ENCODE measurements around the gene TNNT3. TPM values are rescaled to one million over a fixed set of nuclear protein-coding genes. Genes with fewer than 3 reads are reported as not detected.

TNNT3 gene
- total and polyA plus RNA-seq, 7 experiments from 2014 or later, result 0.31 to 37.1 (median 18.7) TPM; not detected in 1

GRCh38 chr11:1876361-1877063, 43.0 kb upstream of the TNNT3 start:
- H3K9me3 ChIP-seq (ENCODE audit: control insufficient read depth in 2 of 3, low read length in 3 of 3), result no peaks in the 10 kb centered on the region
- H3K4me3 Mint-ChIP-seq, result no peak overlapping the region
- H3K4me1 ChIP-seq (ENCODE audit: control insufficient read depth in 2 of 2, insufficient read depth in 2 of 2, low read length in 2 of 2), result peaks cover 5 to 10% of the 10 kb centered on the region in 2 donors
- no peak for DNase-seq
- H3K4me3 ChIP-seq (ENCODE audit: low read length), result no peak overlapping the region
- ATAC-seq, result no peak
- H3K27me3 Mint-ChIP-seq, result no peaks in the 10 kb centered on the region
- H3K4me1 Mint-ChIP-seq, result peaks cover 10 to 51% (median 28%) of the 10 kb centered on the region in 7 donors
- peaks cover 0 to 4% (median 0%) of the 10 kb centered on the region in 5 donors for H3K36me3 Mint-ChIP-seq
- no peaks in the 10 kb centered on the region for H3K9me3 Mint-ChIP-seq
- no peaks in the 10 kb centered on the region for H3K27me3 ChIP-seq (ENCODE audit: control insufficient read depth in 2 of 2, insufficient read depth in 2 of 2, low read length in 2 of 2)
- H3K27ac Mint-ChIP-seq, result peak overlapping the region in 1 of 9 donors; percentile 28
- peak overlapping the region; percentile 39 for H3K27ac ChIP-seq (ENCODE audit: low read depth, low read length)
- POLR2A ChIA-PET, result interaction anchor here (1.1 to 1.4 kb wide), 3 partner anchors 11 to 28 kb away, joined by 3 to 4 read pairs (median 3); partner anchors contain the start of gene LSP1
- intact Hi-C loops (cut with micrococcal nuclease), result no loop called here
- peaks cover 0 to 27% (median 0%) of the 10 kb centered on the region in 3 experiments for H3K36me3 ChIP-seq (ENCODE audit: control insufficient read depth in 2 of 3, insufficient read depth in 3 of 3, low read length in 3 of 3)
- CTCF ChIA-PET, result interaction anchor here (0.7 to 1.5 kb wide), 5 partner anchors 12 to 183 kb away, joined by 3 read pairs; no protein-coding TSS in a partner anchor

- ATAC-seq (no peak), DNase-seq (peak in 2 of 9 donors; percentile 4 to 11)
- Mint-ChIP-seq H3K27ac (peak overlapping the region in 4 of 9 donors; percentile 48 to 71 (median 52)), H3K4me3 (peak overlapping the region in 1 of 10 donors; percentile 30), H3K27me3 (no peaks in the 10 kb centered on the region), H3K36me3 (peaks cover 0 to 4% (median 0%) of the 10 kb centered on the region in 5 donors), H3K4me1 (peaks cover 10 to 48% (median 20%) of the 10 kb centered on the region in 7 donors), H3K9me3 (no peaks in the 10 kb centered on the region)
- Histone ChIP-seq H3K27me3 (ENCODE audit: control insufficient read depth in 2 of 2, insufficient read depth in 2 of 2, low read length in 2 of 2) (no peaks in the 10 kb centered on the region), H3K9me3 (ENCODE audit: control insufficient read depth in 2 of 3, low read length in 3 of 3) (no peaks in the 10 kb centered on the region), H3K27ac (ENCODE audit: low read depth, low read length) (no peak overlapping the region), H3K4me3 (ENCODE audit: low read length) (no peak overlapping the region), H3K4me1 (ENCODE audit: control insufficient read depth in 2 of 2, insufficient read depth in 2 of 2, low read length in 2 of 2) (peaks cover 3 to 7% of the 10 kb centered on the region in 2 donors), H3K36me3 (ENCODE audit: control insufficient read depth in 2 of 3, insufficient read depth in 3 of 3, low read length in 3 of 3) (peaks cover 0 to 30% (median 0%) of the 10 kb centered on the region in 3 experiments)
- ChIA-PET CTCF (interaction anchor here (0.6 to 3.5 kb wide), 3 partner anchors 24 to 355 kb away, joined by 3 to 11 read pairs (median 3); partner anchors contain the start of gene LSP1), POLR2A (interaction anchor here (1.1 to 1.4 kb wide), 3 partner anchors 12 to 38 kb away, joined by 3 to 4 read pairs (median 4); partner anchors contain the start of gene TNNI2)
- intact Hi-C loops (cut with micrococcal nuclease), result no loop called here
Measured at GRCh38 chr11:1877211-1878136, 42.0 kb upstream of the TNNT3 start.

GRCh38 chr11:1878137-1879031, 41.1 kb upstream of the TNNT3 start:
- H3K36me3 Mint-ChIP-seq, result peaks cover 0 to 4% (median 0%) of the 10 kb centered on the region in 5 donors
- no peak for ATAC-seq
- peaks cover 0 to 38% (median 0%) of the 10 kb centered on the region in 3 experiments for H3K36me3 ChIP-seq (ENCODE audit: control insufficient read depth in 2 of 3, insufficient read depth in 3 of 3, low read length in 3 of 3)
- no peak overlapping the region for H3K27ac ChIP-seq (ENCODE audit: low read depth, low read length)
- no peaks in the 10 kb centered on the region for H3K9me3 ChIP-seq (ENCODE audit: control insufficient read depth in 2 of 3, low read length in 3 of 3)
- H3K27ac Mint-ChIP-seq, result peak overlapping the region in 1 of 9 donors; percentile 47
- H3K27me3 Mint-ChIP-seq, result no peaks in the 10 kb centered on the region
- H3K4me1 Mint-ChIP-seq, result peaks cover 10 to 43% (median 15%) of the 10 kb centered on the region in 7 donors
- CTCF ChIA-PET, result interaction anchor here (0.6 to 3.5 kb wide), 2 partner anchors 25 to 356 kb away, joined by 3 to 11 read pairs; partner anchors contain the start of gene LSP1
- H3K4me3 ChIP-seq (ENCODE audit: low read length), result no peak overlapping the region
- H3K27me3 ChIP-seq (ENCODE audit: control insufficient read depth in 2 of 2, insufficient read depth in 2 of 2, low read length in 2 of 2), result no peaks in the 10 kb centered on the region
- H3K4me1 ChIP-seq (ENCODE audit: control insufficient read depth in 2 of 2, insufficient read depth in 2 of 2, low read length in 2 of 2), result peaks cover 0 to 3% of the 10 kb centered on the region in 2 donors
- no peak overlapping the region for H3K4me3 Mint-ChIP-seq
- DNase-seq, result peak in 1 of 9 donors; percentile 20
- POLR2A ChIA-PET, result interaction anchor here (1.1 to 1.4 kb wide), 2 partner anchors 13 to 39 kb away, joined by 3 to 4 read pairs; partner anchors contain the start of gene TNNI2
- no peaks in the 10 kb centered on the region for H3K9me3 Mint-ChIP-seq
- intact Hi-C loops (cut with micrococcal nuclease), result no loop called here

DNA sequence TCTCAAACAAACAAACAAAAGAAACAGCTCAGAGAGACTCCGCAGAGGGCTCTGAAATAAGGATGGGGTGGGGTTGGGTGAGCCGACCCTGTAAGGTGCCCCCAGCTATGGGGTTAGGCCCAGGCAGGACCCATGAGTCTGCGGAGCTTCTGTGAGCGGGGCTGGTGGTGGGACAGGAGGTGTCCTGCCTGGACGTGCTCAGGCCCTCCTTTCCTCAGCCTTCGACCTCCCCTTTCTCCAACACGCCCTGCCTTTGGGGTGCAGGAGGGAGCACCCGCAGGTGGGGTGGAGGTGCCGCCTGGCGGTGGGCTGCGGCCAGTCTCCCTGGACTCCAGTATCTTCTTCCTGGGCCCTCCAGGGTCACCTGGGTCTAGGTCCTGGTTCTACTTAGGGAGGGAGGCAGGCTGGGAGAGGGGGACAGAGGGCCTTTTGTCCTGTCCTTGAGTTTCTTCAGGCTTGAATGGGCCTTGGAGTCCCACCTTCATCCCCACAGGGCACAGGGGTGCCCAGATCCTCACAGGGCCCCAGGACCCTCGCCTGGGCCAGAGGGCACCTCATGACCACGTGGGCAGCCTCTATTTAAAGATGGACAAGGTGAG, 40.1 kb upstream of the TNNT3 start:
- H3K27ac ChIP-seq (ENCODE audit: low read depth, low read length), result no peak overlapping the region
- no peaks in the 10 kb centered on the region for H3K9me3 Mint-ChIP-seq
- peaks cover 0 to 48% (median under 1%) of the 10 kb centered on the region in 3 experiments for H3K36me3 ChIP-seq (ENCODE audit: control insufficient read depth in 2 of 3, insufficient read depth in 3 of 3, low read length in 3 of 3)
- peaks cover 0 to 4% (median 0%) of the 10 kb centered on the region in 5 donors for H3K36me3 Mint-ChIP-seq
- no peaks in the 10 kb centered on the region for H3K9me3 ChIP-seq (ENCODE audit: control insufficient read depth in 2 of 3, low read length in 3 of 3)
- H3K4me3 Mint-ChIP-seq, result no peak overlapping the region
- peak overlapping the region in 1 of 9 donors; percentile 38 for H3K27ac Mint-ChIP-seq
- peaks cover 0 to 3% of the 10 kb centered on the region in 2 donors for H3K4me1 ChIP-seq (ENCODE audit: control insufficient read depth in 2 of 2, insufficient read depth in 2 of 2, low read length in 2 of 2)
- peaks cover 10 to 40% (median 15%) of the 10 kb centered on the region in 7 donors for H3K4me1 Mint-ChIP-seq
- no peaks in the 10 kb centered on the region for H3K27me3 Mint-ChIP-seq
- no peak overlapping the region for H3K4me3 ChIP-seq (ENCODE audit: low read length)
- ChIA-PET CTCF (interaction anchor here (0.7 to 3.5 kb wide), 2 partner anchors 26 to 121 kb away, joined by 4 to 11 read pairs; partner anchors contain the start of gene LSP1), POLR2A (no interaction called here)
- intact Hi-C loops (cut with micrococcal nuclease), result no loop called here
- DNase-seq, result peak in 1 of 9 donors; percentile 20
- no peak for ATAC-seq
- no peaks in the 10 kb centered on the region for H3K27me3 ChIP-seq (ENCODE audit: control insufficient read depth in 2 of 2, insufficient read depth in 2 of 2, low read length in 2 of 2)

GRCh38 chr11:1879941-1880720, 39.4 kb upstream of the TNNT3 start:
- CTCF ChIA-PET, result interaction anchor here (3.5 kb wide), 1 partner anchor 27 kb away, joined by 11 read pairs; the partner anchor contains the start of gene LSP1
- POLR2A ChIA-PET, result interaction anchor here (1.3 kb wide), 1 partner anchor 29 kb away, joined by 3 read pairs; no protein-coding TSS in a partner anchor
- DNase-seq (peak in 1 of 9 donors; percentile 6), ATAC-seq (no peak)
- H3K4me3 ChIP-seq (ENCODE audit: low read length), result no peak overlapping the region
- Mint-ChIP-seq H3K9me3 (no peaks in the 10 kb centered on the region), H3K4me1 (peaks cover 10 to 40% (median 14%) of the 10 kb centered on the region in 7 donors), H3K27ac (peak overlapping the region in 4 of 9 donors; percentile 5 to 58 (median 28)), H3K27me3 (no peaks in the 10 kb centered on the region), H3K36me3 (peaks cover 0 to 4% (median 0%) of the 10 kb centered on the region in 5 donors), H3K4me3 (peak overlapping the region in 1 of 10 donors; percentile 13)
- no peak overlapping the region for H3K27ac ChIP-seq (ENCODE audit: low read depth, low read length)
- intact Hi-C loops (cut with micrococcal nuclease), result loop anchor here (5.0 kb wide), 1 partner anchor 37 kb away; the partner anchor contains the start of gene TNNT3 (in 2 of the 2)
- H3K9me3 ChIP-seq (ENCODE audit: control insufficient read depth in 2 of 3, low read length in 3 of 3), result no peaks in the 10 kb centered on the region
- no peaks in the 10 kb centered on the region for H3K27me3 ChIP-seq (ENCODE audit: control insufficient read depth in 2 of 2, insufficient read depth in 2 of 2, low read length in 2 of 2)
- peaks cover 5 to 52% (median 7%) of the 10 kb centered on the region in 3 experiments for H3K36me3 ChIP-seq (ENCODE audit: control insufficient read depth in 2 of 3, insufficient read depth in 3 of 3, low read length in 3 of 3)
- H3K4me1 ChIP-seq (ENCODE audit: control insufficient read depth in 2 of 2, insufficient read depth in 2 of 2, low read length in 2 of 2), result peaks cover 0 to 3% of the 10 kb centered on the region in 2 donors
